NCI-H146 treated with DMSO at 0.1 percent for 48 hours (cell line): ENCODE measurements around the gene ZDHHC19.

Experiments used
- DNase-seq: peaks from one replicate; lab custom pipeline; 2025; ENCODE audit not compliant: unreplicated experiment; lab: John Stamatoyannopoulos, UW

Gene ZDHHC19

GRCh38 chr3:196150481-196150880, 60.7 kb downstream of the ZDHHC19 start:
- DNase-seq = no peak

GRCh38 chr3:196149831-196150301, 61.3 kb downstream of the ZDHHC19 start:
- no peak for DNase-seq

GRCh38 chr3:196149375-196149774, 61.8 kb downstream of the ZDHHC19 start:
- DNase-seq = no peak
